HG02642 (cell line): Measurements from ENCODE around the gene LRRC8C.
"Not testable (repeated sequence)": the region's sequence is repeated elsewhere in the genome, so short reads cannot be mapped to it uniquely, and the experiment has no call there.

Experiments used
- ATAC-seq: cut with Tn5 transposase; IDR thresholded peaks from one replicate; pipeline ENCODE4 v1.9.1; 2021; ENCODE audit warnings: mild to moderate bottlenecking; ENCODE audit not compliant: unreplicated experiment, poor library complexity

The LRRC8C gene

DNA sequence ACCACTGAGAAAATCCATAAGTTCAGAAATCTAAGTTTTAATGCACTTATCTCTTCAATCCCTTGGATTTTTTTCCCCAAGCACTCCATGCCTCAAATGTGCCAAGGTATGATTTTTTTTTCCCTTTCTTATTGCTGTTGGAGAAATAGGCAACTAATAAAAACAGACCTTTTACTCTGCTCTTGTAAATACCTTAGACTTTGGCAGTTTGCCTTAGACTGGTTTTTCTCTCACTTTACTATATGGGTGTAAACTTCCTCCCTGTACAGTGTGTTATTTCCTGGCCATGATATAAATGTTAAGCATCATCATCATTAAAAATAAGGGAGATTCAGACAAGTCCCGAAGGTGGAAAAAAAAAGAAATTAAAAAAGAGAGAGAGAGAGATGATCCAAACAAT, 65.7 kb downstream of the LRRC8C start:
- no peak for ATAC-seq

DNA sequence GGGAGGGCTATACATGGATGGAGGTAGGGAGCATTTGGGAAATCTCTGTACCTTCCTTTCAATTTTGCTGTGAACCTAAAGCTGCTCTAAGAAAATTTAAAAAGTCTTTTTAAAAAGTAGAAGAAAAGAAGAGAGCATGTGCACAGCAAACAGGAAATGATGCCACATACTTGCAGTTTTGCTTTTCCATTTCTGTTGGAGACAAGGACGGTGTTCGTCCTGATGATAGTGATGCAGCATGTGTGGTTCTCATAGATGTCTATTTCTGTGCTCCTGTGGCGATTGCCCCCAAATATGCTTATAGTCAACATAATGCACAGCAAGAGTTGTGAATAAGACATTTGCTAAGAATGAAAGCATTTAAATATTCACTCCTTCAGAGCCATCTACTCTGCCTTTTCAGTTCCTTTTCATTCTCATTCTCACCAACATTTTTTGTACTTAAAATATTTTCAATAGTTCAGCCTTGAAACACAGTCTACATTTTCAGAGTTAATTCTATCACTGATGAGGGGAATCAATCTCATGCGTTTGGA, 66.6 kb downstream of the LRRC8C start:
- ATAC-seq = no peak

- no peak for ATAC-seq
Measured at GRCh38 chr1:89701746-89702241, 68.9 kb downstream of the LRRC8C start.

GRCh38 chr1:89702520-89703045, 69.7 kb downstream of the LRRC8C start:
- no peak for ATAC-seq

DNA sequence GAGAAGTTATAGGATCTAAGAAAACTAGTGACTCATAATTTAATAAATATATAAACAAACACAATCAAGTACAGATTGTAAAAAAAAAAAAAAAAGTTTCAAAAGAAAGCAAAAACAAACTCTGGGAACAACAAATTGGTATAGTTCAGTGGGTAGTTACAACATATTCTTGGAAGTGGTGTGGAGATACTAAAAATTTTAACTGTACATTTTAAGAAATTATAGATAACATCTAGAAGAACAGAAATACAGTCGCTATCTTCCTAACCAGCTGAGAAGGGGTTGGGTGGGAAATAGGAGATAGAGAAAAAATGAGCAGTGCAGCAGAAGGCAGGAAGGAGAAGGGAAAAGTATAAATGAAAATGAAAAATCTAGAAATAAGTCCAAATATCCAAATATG, 70.5 kb downstream of the LRRC8C start:
- ATAC-seq = no peak

- no peak for ATAC-seq
Measured at GRCh38 chr1:89704014-89704413, 71.1 kb downstream of the LRRC8C start.

DNA sequence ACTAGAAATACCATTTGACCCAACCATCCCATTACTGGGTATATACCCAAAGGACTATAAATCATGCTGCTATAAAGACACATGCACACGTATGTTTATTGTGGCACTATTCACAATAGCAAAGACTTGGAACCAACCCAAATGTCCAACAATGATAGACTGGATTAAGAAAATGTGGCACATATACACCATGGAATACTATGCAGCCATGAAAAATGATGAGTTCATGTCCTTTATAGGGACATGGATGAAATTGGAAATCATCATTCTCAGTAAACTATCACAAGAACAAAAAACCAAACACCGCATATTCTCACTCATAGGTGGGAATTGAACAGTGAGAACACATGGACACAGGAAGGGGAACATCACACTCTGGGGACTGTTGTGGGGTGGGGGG, 72.0 kb downstream of the LRRC8C start:
- not testable (repeated sequence) for ATAC-seq

- peak; percentile 69 for ATAC-seq
Measured at GRCh38 chr1:89705901-89706699, 73.2 kb downstream of the LRRC8C start.

- ATAC-seq = peak; percentile 30
Measured at GRCh38 chr1:89706700-89707012, 73.7 kb downstream of the LRRC8C start.

DNA sequence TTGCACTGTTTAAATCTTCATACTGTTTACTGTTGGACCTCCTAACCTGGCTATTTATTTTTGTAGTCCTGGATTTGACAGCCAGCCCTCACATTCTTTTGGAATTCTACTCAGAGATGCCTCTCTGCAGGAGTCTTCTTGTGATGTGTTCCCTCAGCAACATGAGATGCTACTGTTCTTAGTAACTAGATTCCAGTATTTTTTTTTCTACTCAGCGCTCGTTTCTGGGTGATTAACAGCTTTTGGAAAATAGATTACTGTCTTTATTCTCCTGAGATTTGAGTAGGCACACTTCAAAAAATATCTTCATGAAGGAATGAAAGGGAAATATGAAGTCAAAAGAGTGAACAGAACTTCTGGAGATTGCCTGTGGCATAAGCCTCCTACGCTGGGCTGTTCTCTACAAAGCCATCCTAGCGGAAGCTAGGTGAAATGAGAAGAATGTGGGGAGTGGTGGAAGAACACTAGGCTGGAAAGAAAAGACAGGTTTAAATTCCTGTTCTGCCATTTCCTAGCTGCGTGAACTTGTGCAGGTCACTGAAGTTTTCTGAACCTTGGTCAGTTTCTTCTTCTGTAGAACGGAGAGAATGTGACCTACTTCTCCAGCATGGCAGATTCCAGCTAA, 75.9 kb downstream of the LRRC8C start:
- no peak for ATAC-seq

DNA sequence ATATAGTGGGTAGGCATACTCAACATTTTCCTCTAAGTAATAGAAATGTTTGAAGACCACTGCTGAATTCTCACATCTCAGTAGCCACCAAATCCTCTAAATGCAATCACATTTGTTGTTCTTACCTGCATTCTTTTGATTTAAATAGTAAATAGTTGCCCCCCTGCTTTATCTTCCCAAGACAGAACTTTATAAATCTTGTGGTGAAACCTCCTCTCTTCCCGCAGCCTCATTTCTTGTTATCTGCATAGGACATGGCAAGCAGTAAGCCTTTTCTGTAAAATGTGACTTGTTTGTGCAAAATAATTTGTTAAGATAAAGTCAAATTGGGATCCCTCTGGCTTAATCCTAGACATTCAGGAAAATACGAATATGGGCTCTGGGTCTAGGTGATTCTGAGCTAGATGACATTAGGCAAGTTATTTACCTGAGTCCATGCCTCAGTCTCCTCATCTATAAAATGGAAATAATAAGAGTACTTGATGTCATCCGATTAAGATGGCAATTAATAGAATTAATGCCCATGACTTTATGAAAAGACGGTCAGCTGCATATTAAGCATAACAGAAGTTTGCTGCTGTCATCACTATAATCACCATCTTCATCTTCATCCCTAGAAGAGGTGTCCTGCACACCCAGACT, 77.7 kb downstream of the LRRC8C start:
- no peak for ATAC-seq

GRCh38 chr1:89711140-89711778, 78.3 kb downstream of the LRRC8C start:
- ATAC-seq = no peak

DNA sequence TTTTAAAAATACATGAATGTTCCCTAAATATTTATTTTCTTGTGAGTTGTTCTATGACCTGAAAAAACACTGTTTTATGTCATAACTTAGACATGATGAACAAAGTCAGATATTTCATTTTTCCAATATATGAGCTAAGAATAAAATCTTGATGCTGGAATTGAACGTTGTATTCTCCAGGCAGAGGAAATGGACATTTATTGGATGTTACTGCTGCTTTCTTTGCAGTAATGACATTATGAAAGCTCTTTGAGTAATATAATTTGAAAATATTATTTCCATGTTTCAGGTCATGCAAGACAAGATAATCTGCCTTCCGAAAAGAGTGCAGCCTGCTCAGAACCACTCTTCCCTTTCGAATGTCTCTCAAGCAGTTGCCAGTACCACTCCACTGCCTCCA, 79.5 kb downstream of the LRRC8C start:
- no peak for ATAC-seq

DNA sequence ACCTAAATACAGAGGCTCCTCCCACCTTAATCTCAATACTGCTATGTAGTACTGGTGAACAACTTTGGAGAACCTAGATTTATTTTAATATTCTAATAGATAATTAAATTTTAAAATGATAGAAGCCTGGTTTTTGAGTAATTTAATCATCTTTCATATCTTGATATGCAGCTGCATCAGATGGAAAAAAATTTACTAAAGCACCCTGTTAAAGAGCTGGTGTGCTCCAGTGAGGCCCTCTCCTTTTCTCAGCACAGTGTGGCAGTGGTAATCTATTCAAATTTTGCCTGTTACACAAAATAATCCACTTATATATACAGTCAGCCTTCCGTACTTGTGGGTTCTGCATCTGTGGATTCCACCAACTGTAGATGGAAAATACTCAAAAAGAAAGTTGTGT, 82.8 kb downstream of the LRRC8C start:
- ATAC-seq = no peak

DNA sequence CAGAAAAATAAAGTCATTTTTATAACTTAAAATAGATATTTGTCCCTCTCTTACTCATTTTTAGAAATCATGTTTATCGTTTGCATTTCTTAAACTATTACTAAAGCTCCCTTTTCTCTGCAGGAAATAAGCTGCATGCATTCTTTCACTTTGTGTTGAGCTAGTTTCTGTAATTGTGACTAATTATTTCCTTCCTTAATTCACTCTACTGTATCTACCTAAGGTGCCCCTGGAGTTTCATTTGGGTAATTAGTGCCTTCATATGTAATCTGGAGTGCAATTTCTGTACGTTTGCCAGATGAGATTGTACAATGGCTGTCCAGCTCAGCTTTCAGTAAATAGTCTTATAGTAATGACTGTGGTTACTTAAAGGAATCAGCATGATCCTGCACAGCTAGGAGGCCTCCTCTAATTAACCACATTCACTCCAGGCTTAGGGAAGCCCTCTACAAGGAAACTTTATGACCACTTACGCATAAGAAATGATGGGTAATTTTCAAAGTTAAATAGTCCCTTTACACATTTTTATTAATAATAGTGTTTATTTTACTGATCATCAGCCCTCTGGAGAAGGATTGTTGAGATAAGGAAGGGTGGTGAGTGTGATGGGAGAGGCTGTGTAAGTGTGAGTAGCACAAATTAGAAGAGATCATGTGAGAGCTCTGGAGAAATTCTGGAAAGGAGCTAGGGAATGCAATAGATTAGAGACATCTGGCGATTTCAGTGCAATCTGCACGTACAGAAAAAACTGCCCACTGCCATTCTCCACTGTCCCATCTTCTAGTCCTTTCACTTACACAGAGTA, 86.8 kb downstream of the LRRC8C start:
- peak; percentile 91 for ATAC-seq

- no peak for ATAC-seq
Measured at GRCh38 chr1:89720839-89721238, 87.9 kb downstream of the LRRC8C start.

DNA sequence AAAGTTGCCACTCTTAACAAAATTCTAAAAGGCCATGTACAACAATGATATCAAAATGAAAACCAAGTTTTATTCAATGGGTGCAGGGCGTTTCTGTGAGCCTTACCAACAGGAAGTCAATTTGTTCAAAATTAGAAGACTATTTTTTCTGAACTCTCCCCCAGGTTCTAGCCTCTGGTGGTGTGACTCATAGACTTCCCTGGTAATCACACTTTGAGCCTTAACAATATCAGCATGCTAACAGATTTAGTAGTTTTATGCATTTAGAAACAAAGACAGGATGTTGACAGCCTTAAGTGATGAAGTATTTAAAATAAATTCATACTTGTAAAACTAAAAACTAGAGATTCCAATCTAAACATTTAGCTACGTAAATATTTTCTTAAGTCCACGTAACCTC, 88.4 kb downstream of the LRRC8C start:
- ATAC-seq = no peak

DNA sequence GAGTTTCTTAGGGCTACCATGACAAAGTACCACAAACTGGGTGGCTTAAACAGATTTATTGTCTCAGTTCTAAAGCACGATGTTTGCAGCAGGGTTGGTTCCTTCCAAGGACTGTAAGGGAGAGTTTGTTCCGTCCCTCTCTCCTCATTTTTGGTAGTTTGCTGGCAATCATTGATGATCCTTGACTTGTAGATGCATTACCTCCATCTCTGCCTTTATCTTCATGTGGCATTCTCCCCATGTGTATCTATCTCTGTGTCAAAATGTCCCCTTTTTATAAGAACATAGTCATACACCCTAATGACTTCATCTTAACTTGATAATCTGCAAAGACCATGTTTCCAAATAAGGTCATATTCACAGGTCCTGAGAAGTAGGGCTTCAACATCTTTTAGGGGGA, 90.2 kb downstream of the LRRC8C start:
- ATAC-seq = no peak

GRCh38 chr1:89723863-89724262, 90.9 kb downstream of the LRRC8C start:
- no peak for ATAC-seq
